Activated CD8-positive, alpha-beta memory T cell treated with anti-CD3 and anti-CD28 coated beads for 36 hours (primary cell): ENCODE data around the gene VCL. TPM values are rescaled to one million over a fixed set of nuclear protein-coding genes. Genes with fewer than 3 reads are reported as not detected.
"Not testable (repeated sequence)": the region's sequence is repeated elsewhere in the genome, so short reads cannot be mapped to it uniquely, and the experiment has no call there.

Source experiments
- CTCF ChIA-PET: fragments of 350-600 bp; sonication (Branson Sonifier 250); formaldehyde crosslinking; loops from one replicate; lab custom pipeline; 2021; ENCODE audit warnings: antibody characterized with exemption; lab: Charles Lee
- POLR2A ChIA-PET: fragments of 350-600 bp; sonication (Branson Sonifier 250); formaldehyde crosslinking; loops from one replicate; lab custom pipeline; 2021; ENCODE audit warnings: antibody characterized with exemption; lab: Charles Lee
- total RNA-seq, 2 experiments: library from RNA; stranded (reverse); gene quantifications; one replicate each; pipeline ENCODE4 v1.2.3, GENCODE V29; 2021

VCL gene
- total RNA-seq, 2 experiments from 2014 or later, result 25.4 to 25.9 TPM

GRCh38 chr10:74055383-74056049 is 57.6 kb downstream of the VCL start:
- ChIA-PET CTCF (interaction anchor here (0.7 to 1.3 kb wide), 3 partner anchors 22 to 118 kb away, joined by 3 read pairs; no protein-coding TSS in a partner anchor), POLR2A (no interaction called here)

DNA sequence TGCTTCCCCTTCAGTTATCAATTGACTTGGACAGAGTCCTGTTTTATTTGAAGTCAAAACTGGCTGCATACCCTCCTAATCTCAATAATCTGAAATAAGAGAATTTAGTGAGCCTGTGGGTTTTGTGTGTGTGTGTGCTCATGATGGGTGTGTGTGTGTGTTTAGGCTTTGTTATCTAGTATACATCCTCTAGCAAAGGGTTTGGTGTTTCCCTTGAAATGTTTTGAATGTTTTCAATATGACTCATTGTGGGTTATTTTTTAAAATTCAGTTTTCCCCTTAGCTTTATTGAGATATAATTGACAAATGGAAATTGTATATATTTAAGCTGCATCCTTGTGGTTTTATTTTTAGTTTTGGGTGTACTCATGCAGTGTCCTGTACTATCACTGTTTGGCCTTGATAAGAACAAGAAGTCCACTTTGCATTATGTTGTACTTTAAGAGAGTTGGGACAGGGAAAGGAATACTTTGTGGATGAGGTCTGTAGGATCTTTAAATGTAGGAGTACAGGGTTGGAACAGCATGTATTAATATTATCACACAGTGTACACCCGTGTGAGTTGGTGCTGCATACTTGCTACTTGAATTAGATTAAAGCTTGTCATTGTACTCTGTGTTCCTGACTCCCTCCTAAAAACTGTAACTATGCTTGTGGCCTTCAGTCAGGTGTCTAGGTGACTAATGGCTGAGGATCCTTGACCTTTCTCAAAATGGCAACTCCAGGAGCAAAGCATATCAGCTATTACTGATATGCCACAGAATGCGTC is 58.3 kb downstream of the VCL start:
- ChIA-PET POLR2A (no interaction called here), CTCF (interaction anchor here (0.7 to 1.3 kb wide), 2 partner anchors 21 to 118 kb away, joined by 3 read pairs; no protein-coding TSS in a partner anchor)

- ChIA-PET POLR2A (no interaction called here), CTCF (no interaction called here)
Observed at GRCh38 chr10:74058071-74058470, 60.2 kb downstream of the VCL start.

GRCh38 chr10:74058658-74059057 is 60.7 kb downstream of the VCL start:
- POLR2A ChIA-PET, result interaction anchor here (1.0 kb wide), 1 partner anchor 17 kb away, joined by 3 read pairs; no protein-coding TSS in a partner anchor
- CTCF ChIA-PET, result no interaction called here

GRCh38 chr10:74061104-74061503 is 63.2 kb downstream of the VCL start:
- ChIA-PET POLR2A (no interaction called here), CTCF (no interaction called here)

GRCh38 chr10:74061978-74062377 is 64.1 kb downstream of the VCL start:
- CTCF ChIA-PET, result interaction anchor here (0.7 kb wide), 1 partner anchor 239 kb away, joined by 4 read pairs; no protein-coding TSS in a partner anchor
- POLR2A ChIA-PET, result not testable (repeated sequence)

- POLR2A ChIA-PET, result no interaction called here
- CTCF ChIA-PET, result no interaction called here
Observed at GRCh38 chr10:74063256-74063655, 65.3 kb downstream of the VCL start.

GRCh38 chr10:74067373-74068352 is 69.7 kb downstream of the VCL start:
- POLR2A ChIA-PET, result no interaction called here

GRCh38 chr10:74071157-74071556 is 73.2 kb downstream of the VCL start:
- ChIA-PET CTCF (no interaction called here), POLR2A (no interaction called here)

More at GRCh38 chr10:74067373-74068352, 69.7 kb downstream of the VCL start:
- CTCF ChIA-PET, result interaction anchor here (0.6 kb wide), 1 partner anchor 40 kb away, joined by 4 read pairs; no protein-coding TSS in a partner anchor

- ChIA-PET POLR2A (no interaction called here), CTCF (interaction anchor here (1.0 to 2.0 kb wide), 2 partner anchors 9 to 132 kb away, joined by 3 to 7 read pairs; no protein-coding TSS in a partner anchor)
Observed at GRCh38 chr10:74072503-74072902, 74.6 kb downstream of the VCL start.

- ChIA-PET POLR2A (interaction anchor here (0.8 kb wide), 1 partner anchor 17 kb away, joined by 3 read pairs; no protein-coding TSS in a partner anchor), CTCF (interaction anchor here (1.0 kb wide), 1 partner anchor 78 kb away, joined by 3 read pairs; the partner anchor contains the start of gene VCL)
Observed at GRCh38 chr10:74075906-74076305, 78.0 kb downstream of the VCL start.

DNA sequence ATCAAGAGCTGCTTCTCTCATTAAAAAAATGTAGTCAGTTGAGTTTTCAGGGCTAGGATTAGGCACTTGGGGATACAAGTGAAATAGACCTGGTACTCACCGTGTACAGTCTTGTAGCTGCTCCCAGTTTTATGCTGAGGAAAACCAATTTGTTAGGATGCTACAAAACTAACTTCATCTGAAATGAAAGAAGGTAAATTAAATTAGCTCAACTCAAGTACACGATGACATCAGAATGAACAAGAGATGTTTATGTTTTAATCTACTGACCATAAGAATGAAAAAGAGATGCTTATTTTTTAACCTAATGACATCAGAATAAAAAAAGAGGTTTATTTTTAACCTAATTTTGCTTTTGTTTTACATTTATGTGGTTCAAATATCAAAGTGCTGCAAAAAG is 79.0 kb downstream of the VCL start:
- ChIA-PET POLR2A (no interaction called here), CTCF (interaction anchor here (1.6 kb wide), 1 partner anchor 21 kb away, joined by 3 read pairs; no protein-coding TSS in a partner anchor)

GRCh38 chr10:74077416-74077815 is 79.5 kb downstream of the VCL start:
- CTCF ChIA-PET, result interaction anchor here (1.6 kb wide), 1 partner anchor 21 kb away, joined by 3 read pairs; no protein-coding TSS in a partner anchor
- POLR2A ChIA-PET, result no interaction called here

- ChIA-PET CTCF (interaction anchor here (1.6 kb wide), 1 partner anchor 22 kb away, joined by 3 read pairs; no protein-coding TSS in a partner anchor), POLR2A (no interaction called here)
Observed at GRCh38 chr10:74078037-74078436, 80.1 kb downstream of the VCL start.

DNA sequence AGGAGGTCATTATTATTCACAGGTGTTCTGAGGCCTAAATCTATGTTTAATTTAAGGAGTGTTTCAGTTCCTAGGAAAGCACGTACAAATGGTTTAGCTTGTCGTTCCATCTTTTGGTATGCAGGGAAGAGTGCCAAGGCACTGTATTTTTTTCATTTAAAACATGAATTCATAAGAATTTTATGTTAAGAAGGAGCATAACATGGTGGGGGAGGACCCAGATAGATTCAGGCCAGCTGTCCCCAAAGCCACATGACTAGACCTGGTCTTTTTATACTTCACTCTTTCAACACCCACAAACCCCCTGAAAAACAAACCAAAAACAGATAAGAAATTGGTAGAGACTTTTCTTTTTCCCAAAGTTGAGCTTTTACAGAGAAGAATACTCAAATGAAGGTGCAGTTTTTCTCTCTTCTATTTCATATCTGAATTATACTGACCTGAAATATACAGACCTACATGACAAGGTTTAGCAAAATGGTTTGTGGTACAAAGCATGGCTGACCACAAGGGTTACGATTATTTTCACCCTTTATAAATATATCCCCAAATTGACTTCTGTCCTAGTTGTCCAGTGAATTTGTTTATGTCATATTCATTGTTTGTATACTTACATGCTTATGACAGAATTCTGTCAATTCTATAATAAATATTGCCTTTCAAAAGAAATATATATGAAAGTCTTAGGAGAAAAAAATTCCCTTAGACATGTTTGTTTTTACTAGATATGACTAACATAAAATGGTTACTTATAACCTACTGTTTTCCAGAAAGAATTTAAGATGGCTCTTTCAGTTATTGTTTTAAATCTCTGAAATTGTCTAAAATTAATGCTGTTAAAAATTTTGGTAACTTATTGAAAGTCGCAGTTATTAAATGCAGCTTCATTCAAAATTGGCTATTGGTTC is 81.4 kb downstream of the VCL start:
- POLR2A ChIA-PET, result interaction anchor here (0.6 kb wide), 1 partner anchor 285 kb away, joined by 4 read pairs; no protein-coding TSS in a partner anchor
- CTCF ChIA-PET, result interaction anchor here (0.7 to 4.8 kb wide), 3 partner anchors 137 to 192 kb away, joined by 3 to 22 read pairs (median 8); no protein-coding TSS in a partner anchor

- ChIA-PET POLR2A (interaction anchor here (0.6 kb wide), 1 partner anchor 44 kb away, joined by 3 read pairs; no protein-coding TSS in a partner anchor), CTCF (interaction anchor here (0.6 to 4.8 kb wide), 6 partner anchors 80 to 193 kb away, joined by 3 to 22 read pairs (median 5); no protein-coding TSS in a partner anchor)
Observed at GRCh38 chr10:74079936-74080590, 82.1 kb downstream of the VCL start.
